HG03460 (cell line): ENCODE data around the gene KCNV2.
"Not testable (repeated sequence)": the region's sequence is repeated elsewhere in the genome, so short reads cannot be mapped to it uniquely, and the experiment has no call there.

Experiments used
- ATAC-seq: cut with Tn5 transposase; IDR thresholded peaks from one replicate; pipeline ENCODE4 v1.9.1; 2021; ENCODE audit not compliant: unreplicated experiment

Gene KCNV2

GRCh38 chr9:2717385-2717784 lies at the start of gene KCNV2:
KCNV2 (plus strand) TSS chr9:2717510; CDS start chr9:2717740, 230 bp downstream.
- ATAC-seq, result no peak

- ATAC-seq, result no peak
These were observed 44.1 kb upstream of the KCNV2 start for GRCh38 chr9:2673161-2673560.

GRCh38 chr9:2674141-2674824 lies 43.0 kb upstream of the KCNV2 start:
- no peak for ATAC-seq

- ATAC-seq, result no peak
These were observed 41.5 kb upstream of the KCNV2 start for GRCh38 chr9:2675834-2676233.

- ATAC-seq, result no peak
These were observed 40.8 kb upstream of the KCNV2 start for GRCh38 chr9:2676466-2676865.

GRCh38 chr9:2677915-2678889 lies 39.1 kb upstream of the KCNV2 start:
- no peak for ATAC-seq

GRCh38 chr9:2679011-2679410 lies 38.3 kb upstream of the KCNV2 start:
- ATAC-seq, result no peak

GRCh38 chr9:2681981-2682380 lies 35.3 kb upstream of the KCNV2 start:
- ATAC-seq, result no peak

GRCh38 chr9:2686911-2687310 lies 30.4 kb upstream of the KCNV2 start:
- no peak for ATAC-seq

- ATAC-seq, result no peak
These were observed 28.7 kb upstream of the KCNV2 start for GRCh38 chr9:2688636-2689035.

GRCh38 chr9:2691212-2691611 lies 26.1 kb upstream of the KCNV2 start:
- ATAC-seq, result no peak

- ATAC-seq, result no peak
These were observed 25.7 kb upstream of the KCNV2 start for GRCh38 chr9:2691626-2692025.

GRCh38 chr9:2693056-2693455 lies 24.3 kb upstream of the KCNV2 start:
- no peak for ATAC-seq

GRCh38 chr9:2697492-2697891 lies 19.8 kb upstream of the KCNV2 start:
- peak; percentile 98 for ATAC-seq

- ATAC-seq, result no peak
These were observed 16.9 kb upstream of the KCNV2 start for GRCh38 chr9:2700398-2700797.

- ATAC-seq, result no peak
These were observed 16.3 kb upstream of the KCNV2 start for GRCh38 chr9:2700909-2701550.

- ATAC-seq, result no peak
These were observed 12.8 kb upstream of the KCNV2 start for GRCh38 chr9:2704504-2704903.

- not testable (repeated sequence) for ATAC-seq
These were observed 10.1 kb upstream of the KCNV2 start for GRCh38 chr9:2707256-2707655.

- no peak for ATAC-seq
These were observed 7.6 kb upstream of the KCNV2 start for GRCh38 chr9:2709645-2710101.

- no peak for ATAC-seq
These were observed 5.6 kb upstream of the KCNV2 start for GRCh38 chr9:2711716-2712115.

- no peak for ATAC-seq
These were observed 839 bp downstream of the KCNV2 start for GRCh38 chr9:2718001-2718697.
